ENCODE results near the gene TMCO4.
A peak's percentile ranks its signal among the peaks of the same experiment; 100 is the strongest.
"Not testable (repeated sequence)": the region's sequence is repeated elsewhere in the genome, so short reads cannot be mapped to it uniquely, and the experiment has no call there.

Gene TMCO4

GRCh38 chr1:19814244-19814661, 14.5 kb upstream of the TMCO4 start:
- no peak for DNase-seq (ENCODE audit: extremely low read depth in 1 of 2, low read depth in 1 of 2)

GRCh38 chr1:19813643-19813960, 13.9 kb upstream of the TMCO4 start:
- DNase-seq (ENCODE audit: extremely low read depth in 1 of 2, low read depth in 1 of 2) = no peak

DNA sequence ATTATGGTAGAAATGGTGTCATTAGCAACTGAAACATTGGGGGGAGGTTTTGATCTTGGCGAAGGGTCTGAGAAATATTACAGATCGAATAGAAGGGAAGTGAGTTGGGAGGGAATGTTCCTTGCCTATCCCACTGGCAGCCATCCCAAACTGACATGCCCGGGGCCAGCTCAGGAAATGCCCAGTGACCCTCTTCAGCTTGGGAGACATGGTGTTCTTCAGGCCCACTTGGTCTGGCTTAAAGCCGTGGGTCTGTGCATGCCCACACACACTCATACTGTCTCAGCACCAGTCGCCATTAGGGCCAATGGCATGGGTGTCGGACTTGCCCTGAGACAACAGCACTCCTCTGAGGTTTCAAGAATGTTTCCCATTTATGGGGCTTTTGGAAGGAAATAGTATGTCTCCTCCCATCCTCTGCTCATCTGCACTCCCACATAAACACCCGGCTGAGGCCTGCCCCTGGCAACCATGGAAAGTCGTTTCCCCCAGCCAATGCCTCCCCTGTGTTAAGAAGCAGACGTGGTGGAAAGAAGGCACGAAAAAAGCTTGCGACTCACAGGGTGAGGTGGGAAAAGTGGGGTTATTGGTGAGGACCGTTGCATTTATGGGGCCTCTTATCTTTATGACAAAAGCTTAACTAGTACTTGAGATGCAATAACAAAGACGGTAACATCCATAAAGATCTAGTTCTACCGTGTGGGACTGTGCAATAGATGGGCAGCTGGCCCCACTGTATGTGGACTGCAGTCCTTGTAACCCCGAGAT, 13.3 kb upstream of the TMCO4 start:
- no peak for DNase-seq (ENCODE audit: extremely low read depth in 1 of 2, low read depth in 1 of 2)

DNA sequence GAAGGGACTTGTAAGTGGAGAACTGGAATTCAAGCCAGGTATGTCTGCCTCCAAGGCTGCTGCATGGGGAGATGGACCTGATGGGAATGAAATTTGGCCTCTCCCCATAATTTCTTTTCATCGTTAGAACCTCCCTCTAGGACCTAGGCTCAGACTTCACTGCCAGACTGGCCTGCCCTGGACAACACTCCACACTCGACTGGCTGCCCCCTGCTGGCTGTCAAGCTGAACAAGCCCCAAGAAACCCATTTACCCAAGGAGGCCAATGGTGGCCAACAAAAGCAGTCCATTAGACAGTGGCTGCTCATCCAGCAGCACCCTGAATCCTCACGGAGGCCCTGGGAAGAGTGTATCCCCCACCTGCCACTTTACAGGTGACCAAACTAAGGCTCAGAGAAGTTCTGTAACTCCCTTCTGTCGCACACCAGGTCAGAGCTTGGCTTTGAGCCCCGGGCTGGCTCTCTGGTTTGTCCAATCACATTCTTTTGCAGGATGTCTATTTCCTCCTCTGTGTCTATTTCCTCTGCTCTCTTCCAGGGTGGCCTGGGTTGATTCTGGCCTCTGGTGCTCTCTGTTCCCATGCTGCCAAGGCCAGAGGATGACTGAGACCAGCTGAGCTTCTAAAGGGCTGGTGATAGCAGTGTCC, 11.6 kb upstream of the TMCO4 start:
- peak in 1 of 2 donors; percentile 38 for DNase-seq (ENCODE audit: extremely low read depth in 1 of 2, low read depth in 1 of 2)

GRCh38 chr1:19809044-19809750, 9.5 kb upstream of the TMCO4 start:
- no peak for DNase-seq (ENCODE audit: extremely low read depth in 1 of 2, low read depth in 1 of 2)

- DNase-seq (ENCODE audit: extremely low read depth in 1 of 2, low read depth in 1 of 2) = no peak
Observed at GRCh38 chr1:19808351-19808750, 8.6 kb upstream of the TMCO4 start.

GRCh38 chr1:19804831-19805251, 5.1 kb upstream of the TMCO4 start:
- no peak for DNase-seq (ENCODE audit: extremely low read depth in 1 of 2, low read depth in 1 of 2)

GRCh38 chr1:19802269-19802668, 2.6 kb upstream of the TMCO4 start:
- DNase-seq (ENCODE audit: extremely low read depth in 1 of 2, low read depth in 1 of 2) = no peak

GRCh38 chr1:19800076-19800804, 524 bp upstream of the TMCO4 start:
- DNase-seq (ENCODE audit: extremely low read depth in 1 of 2, low read depth in 1 of 2) = peak; percentile 26

DNA sequence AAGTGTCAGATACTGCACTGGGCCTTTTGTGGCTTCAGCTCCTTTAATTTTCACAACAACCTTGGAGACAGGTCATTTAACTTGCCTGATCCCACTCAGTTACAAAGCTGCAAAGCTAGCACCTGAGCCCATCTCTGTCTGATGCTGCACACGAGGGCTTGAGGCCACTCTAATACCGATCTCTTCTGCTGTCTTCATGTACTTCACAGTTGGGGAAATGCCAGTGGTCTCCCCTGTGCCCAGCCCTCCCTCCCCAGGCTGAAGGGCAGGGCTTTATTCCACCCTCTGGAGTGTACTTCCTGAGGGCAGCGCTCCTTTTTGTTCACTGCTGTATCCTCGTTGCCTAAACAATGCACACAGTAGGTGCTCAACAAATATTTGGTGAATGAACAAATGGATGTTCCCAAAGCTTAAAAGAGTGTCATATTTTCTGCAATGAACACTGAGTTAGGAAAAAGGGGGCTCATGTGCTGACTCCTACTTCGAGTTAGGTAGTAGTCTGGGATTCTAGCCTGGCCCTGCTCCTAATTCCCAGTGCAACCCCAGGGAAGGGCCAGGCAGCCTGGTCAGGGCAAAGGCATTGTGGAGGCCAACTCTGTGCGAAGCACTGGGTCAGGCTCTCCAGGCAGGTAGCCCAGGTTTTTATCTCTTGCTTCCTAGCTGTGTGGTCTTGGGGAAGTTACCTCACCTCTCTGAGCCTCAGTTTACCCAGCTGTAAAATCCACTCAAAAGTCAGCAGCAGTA, 1.1 kb downstream of the TMCO4 start:
- DNase-seq (ENCODE audit: extremely low read depth in 1 of 2, low read depth in 1 of 2) = no peak

- no peak for DNase-seq (ENCODE audit: extremely low read depth in 1 of 2, low read depth in 1 of 2)
Observed at GRCh38 chr1:19797827-19798226, 1.9 kb downstream of the TMCO4 start.

- no peak for DNase-seq (ENCODE audit: extremely low read depth in 1 of 2, low read depth in 1 of 2)
Observed at GRCh38 chr1:19794583-19794982, 5.1 kb downstream of the TMCO4 start.

DNA sequence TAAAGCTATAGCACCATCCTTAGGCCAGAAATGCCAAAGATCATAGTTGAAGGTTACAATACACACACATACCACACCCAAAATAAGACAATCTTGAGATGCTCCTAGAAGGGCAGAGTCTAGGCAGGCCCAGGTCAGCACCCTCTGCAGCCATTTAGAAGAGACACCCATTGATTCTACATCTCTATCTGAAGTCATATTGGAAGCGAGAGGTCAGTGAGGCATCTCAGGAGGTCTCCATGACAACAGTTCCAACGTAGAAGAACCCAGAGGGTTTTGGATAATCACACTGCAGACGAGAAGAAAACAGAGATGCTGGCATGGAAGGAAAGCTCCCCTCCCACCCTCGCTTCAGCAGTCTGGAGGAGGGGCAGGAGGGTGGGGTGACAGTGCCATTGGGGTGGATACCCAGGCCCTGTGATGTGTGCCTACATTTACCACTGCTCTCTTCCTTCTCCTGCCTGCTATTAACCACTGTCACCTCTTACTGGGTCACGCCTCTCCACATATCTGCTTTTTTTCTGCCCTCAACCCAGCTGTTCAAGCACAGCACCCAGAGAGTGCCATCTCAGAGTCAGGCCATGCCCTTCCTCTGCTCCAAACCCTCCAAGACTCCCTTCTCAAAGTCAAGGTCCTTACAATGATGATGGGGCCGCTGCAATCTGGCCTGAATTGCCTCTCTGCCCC, 6.2 kb downstream of the TMCO4 start:
- DNase-seq (ENCODE audit: extremely low read depth in 1 of 2, low read depth in 1 of 2) = no peak

GRCh38 chr1:19792237-19793002, 7.3 kb downstream of the TMCO4 start:
- no peak for DNase-seq (ENCODE audit: extremely low read depth in 1 of 2, low read depth in 1 of 2)

DNA sequence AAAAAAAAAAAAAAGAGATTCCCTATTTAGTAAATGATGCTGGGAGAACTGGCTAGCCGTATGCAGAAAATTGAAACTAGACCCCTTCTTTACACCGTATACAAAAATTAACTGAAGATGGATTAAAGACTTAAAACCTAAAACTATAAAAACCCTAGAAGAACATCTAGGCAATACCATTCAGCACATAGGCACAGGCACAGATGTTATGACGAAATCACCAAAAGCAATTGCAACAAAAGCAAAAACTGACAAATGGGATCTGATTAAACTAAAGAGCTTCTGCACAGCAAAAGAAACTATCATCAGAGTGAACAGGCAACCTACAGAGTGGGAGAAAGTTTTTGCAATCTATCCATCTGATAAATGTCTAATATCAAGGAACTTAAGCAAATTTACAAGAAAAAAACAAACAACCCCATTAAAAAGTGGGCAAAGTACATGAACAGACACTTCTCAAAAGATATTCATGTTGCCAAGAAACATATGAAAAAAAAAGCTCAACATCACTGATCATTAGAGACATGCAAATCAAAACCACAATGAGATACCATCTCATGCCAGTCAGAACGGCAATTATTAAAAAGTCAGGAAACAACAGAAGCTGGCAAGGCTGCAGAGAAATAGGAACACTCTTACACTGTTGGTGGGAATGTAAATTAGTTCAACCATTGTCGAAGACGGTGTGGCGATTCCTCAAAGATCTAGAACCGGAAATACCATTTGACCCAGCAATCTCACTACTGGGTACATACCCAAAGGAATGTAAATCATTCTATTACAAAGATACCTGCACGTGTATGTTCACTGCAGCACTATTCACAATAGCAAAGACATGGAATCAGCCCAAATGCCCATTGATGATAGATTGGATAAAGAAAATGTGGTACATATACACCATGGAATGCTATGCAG, 9.4 kb downstream of the TMCO4 start:
- not testable (repeated sequence) for DNase-seq (ENCODE audit: extremely low read depth in 1 of 2, low read depth in 1 of 2)

DNA sequence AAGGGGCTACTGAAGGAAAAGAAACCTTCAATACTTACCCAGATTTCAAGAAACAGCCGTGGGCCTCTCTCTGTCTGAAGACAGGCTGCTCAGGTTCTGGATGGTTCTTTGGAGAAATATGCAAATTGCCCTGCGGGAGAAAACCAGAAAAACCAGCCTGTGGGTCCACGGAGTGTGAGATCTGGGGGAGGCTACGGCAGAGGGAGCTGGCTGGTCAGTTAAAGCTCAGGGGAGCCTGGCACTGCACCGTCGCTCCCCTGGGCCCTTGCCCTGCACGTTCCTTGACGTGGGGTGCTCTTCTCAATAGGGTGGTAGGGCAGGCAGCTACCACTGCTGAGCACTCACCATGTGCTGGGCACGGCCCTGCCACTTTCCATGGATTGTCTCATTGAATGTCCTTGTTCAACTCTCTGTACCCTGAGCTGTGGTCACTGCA, 12.7 kb downstream of the TMCO4 start:
- no peak for DNase-seq (ENCODE audit: extremely low read depth in 1 of 2, low read depth in 1 of 2)

DNA sequence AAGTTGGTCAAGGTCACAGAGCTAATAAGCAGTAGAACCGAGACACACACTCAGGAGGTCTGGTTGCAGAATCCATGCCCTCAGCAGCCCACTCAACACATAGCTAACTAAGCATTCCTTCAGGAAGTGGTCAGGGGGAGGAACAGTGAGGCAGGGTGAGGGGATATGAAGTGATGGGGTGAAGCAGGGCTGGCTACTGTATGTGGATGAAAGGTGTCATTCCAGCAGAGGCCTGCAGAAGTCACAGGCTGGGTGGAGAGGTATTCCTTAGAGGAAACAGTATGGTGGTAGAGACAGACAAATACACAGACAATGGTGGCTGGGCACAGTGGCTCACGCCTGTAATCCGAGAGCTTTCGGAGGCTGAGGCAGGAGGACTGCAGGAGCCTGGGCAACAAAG, 14.1 kb downstream of the TMCO4 start:
- DNase-seq (ENCODE audit: extremely low read depth in 1 of 2, low read depth in 1 of 2) = no peak

GRCh38 chr1:19780267-19780877, 19.3 kb downstream of the TMCO4 start:
- no peak for DNase-seq (ENCODE audit: extremely low read depth in 1 of 2, low read depth in 1 of 2)

Data from stimulated activated CD8-positive, alpha-beta memory T cell treated with anti-CD3 and anti-CD28 coated beads, Interleukin-7, amount 100 ng/mL, for 48 hours (primary cell).